Natural killer cell (primary cell): ENCODE measurements around the gene FCGR2B. TPM values are rescaled to one million over a fixed set of nuclear protein-coding genes. Genes with fewer than 3 reads are reported as not detected.

Experiments used
- ATAC-seq, 3 donors: fragments of 150-1000 bp in 2 of 3; fragments of 200-7000 bp in 1 of 3; cut with Tn5 transposase; 1 replicate in 1 of 3; 2 replicates in 2 of 3; pipeline ENCODE4 v1.10.0; 2021; ENCODE audit warnings: mild to moderate bottlenecking in 2 of 3, moderate library complexity in 2 of 3
- DNase-seq, 2 donors: peaks; one replicate each; pipeline versions ENCODE4 v3.0.0 to v3.0.0-alpha.2; 2013 to 2021; ENCODE audit warnings: mixed read lengths in 1 of 2
- H3K27ac ChIP-seq: one replicate; pipeline ENCODE4 v1.5.1; 2013; ENCODE audit warnings: mild to moderate bottlenecking, low read length
- H3K27me3 ChIP-seq: one replicate; pipeline ENCODE4 v1.6.1; 2013; ENCODE audit warnings: low read length; ENCODE audit not compliant: control insufficient read depth, insufficient read depth
- H3K36me3 ChIP-seq: one replicate; pipeline ENCODE4 v1.6.1; 2013; ENCODE audit warnings: low read length; ENCODE audit not compliant: control insufficient read depth, insufficient read depth
- H3K4me1 ChIP-seq: one replicate; pipeline ENCODE4 v1.6.1; 2013; ENCODE audit warnings: low read length; ENCODE audit not compliant: control insufficient read depth, insufficient read depth
- H3K4me3 ChIP-seq: one replicate; pipeline ENCODE4 v1.5.1; 2013; ENCODE audit warnings: low read length
- H3K9me3 ChIP-seq: one replicate; pipeline ENCODE4 v1.6.1; 2013; ENCODE audit warnings: low read length; ENCODE audit not compliant: control insufficient read depth, insufficient read depth
- H3K27ac Mint-ChIP-seq, 2 donors: one replicate each; pipeline ENCODE4 v1.8.0; 2022; ENCODE audit warnings: mild to moderate bottlenecking in 2 of 2, mixed read lengths in 2 of 2, moderate library complexity in 1 of 2
- H3K27me3 Mint-ChIP-seq, 2 donors: one replicate each; pipeline ENCODE4 v1.8.0; 2022; ENCODE audit warnings: low read depth in 2 of 2, mixed read lengths in 2 of 2
- H3K36me3 Mint-ChIP-seq: one replicate; pipeline ENCODE4 v1.8.0; 2022; ENCODE audit warnings: mixed read lengths
- H3K4me1 Mint-ChIP-seq, 2 donors: one replicate each; pipeline ENCODE4 v1.8.0; 2022; ENCODE audit warnings: mixed read lengths in 2 of 2
- H3K4me3 Mint-ChIP-seq: one replicate; pipeline ENCODE4 v1.8.0; 2022; ENCODE audit warnings: mild to moderate bottlenecking, moderate library complexity, mixed read lengths
- H3K9me3 Mint-ChIP-seq, 2 donors: one replicate each; pipeline ENCODE4 v1.8.0; 2022; ENCODE audit warnings: mixed read lengths in 2 of 2
- CTCF ChIP-seq: fragments of 200-600 bp; IDR thresholded peaks from one replicate; pipeline ENCODE4 v1.8.0; 2022; ENCODE audit warnings: antibody characterized with exemption
- WGBS: methylation state at CpG from one replicate; pipeline ENCODE4 v1.1.7; 2013; ENCODE audit warnings: missing lambda C conversion rate; ENCODE audit not compliant: insufficient coverage; 5-methylcytosine and 5-hydroxymethylcytosine counted together
- intact Hi-C: fragments of 100-400 bp; cut with micrococcal nuclease; formaldehyde crosslinking; loops from one replicate; pipeline ENCODE4 v1.14.2; 2022
- total RNA-seq, 4 donors: library from RNA; stranded (reverse); fragments of 120-200 nt in 1 of 4; gene quantifications; one replicate each; pipeline versions ENCODE4 v1.2.3 to v1.2.4, GENCODE V29; 2013 to 2022

FCGR2B gene
- total RNA-seq, 3 donors from 2014 or later (not counting 1 experiment from before 2014, with no cell fraction given), result 12.6 to 76.9 (median 17.0) TPM

GRCh38 chr1:161719325-161719611, 56.3 kb downstream of the FCGR2B start:
- ATAC-seq, result no peak
- Mint-ChIP-seq H3K9me3 (no peaks in the 10 kb centered on the region), H3K4me3 (no peak overlapping the region), H3K27me3 (peaks cover 0 to 8% of the 10 kb centered on the region in 2 donors), H3K36me3 (no peaks in the 10 kb centered on the region), H3K27ac (peak overlapping the region in 1 of 2 donors; percentile 31), H3K4me1 (peaks cover 17 to 39% of the 10 kb centered on the region in 2 donors)
- Histone ChIP-seq H3K4me3 (no peak overlapping the region), H3K36me3 (no peaks in the 10 kb centered on the region), H3K9me3 (no peaks in the 10 kb centered on the region), H3K27ac (no peak overlapping the region), H3K4me1 (peaks cover 7% of the 10 kb centered on the region), H3K27me3 (no peaks in the 10 kb centered on the region)
- intact Hi-C loops, result no loop called here
- no peak for TF ChIP-seq CTCF
- WGBS, result 100% methylated on average over 1 of the region's 1 CpG
- DNase-seq, result no peak

DNA sequence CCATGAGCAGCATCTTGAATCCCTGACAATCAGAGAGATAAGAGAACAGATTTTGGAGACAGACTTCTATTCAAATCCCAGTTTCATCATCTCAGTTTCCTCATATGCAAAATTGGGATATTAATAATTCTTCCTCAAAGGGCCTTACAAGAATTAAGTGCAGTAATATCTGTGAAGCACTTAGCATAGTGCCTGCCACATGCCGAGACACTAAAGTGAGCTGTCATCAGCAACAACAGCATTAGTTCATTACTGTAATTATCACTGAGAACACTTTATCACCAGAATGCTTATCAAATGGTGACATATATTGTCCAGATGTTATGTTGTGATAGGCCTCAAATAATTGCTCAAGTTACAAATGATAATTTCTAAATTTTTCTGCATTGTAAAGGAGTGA, 57.5 kb downstream of the FCGR2B start:
- Histone ChIP-seq H3K9me3 (no peaks in the 10 kb centered on the region), H3K27me3 (no peaks in the 10 kb centered on the region), H3K27ac (no peak overlapping the region), H3K4me1 (peaks cover 15% of the 10 kb centered on the region), H3K36me3 (no peaks in the 10 kb centered on the region), H3K4me3 (no peak overlapping the region)
- Mint-ChIP-seq H3K4me3 (no peak overlapping the region), H3K27ac (no peak overlapping the region), H3K9me3 (no peaks in the 10 kb centered on the region), H3K36me3 (no peaks in the 10 kb centered on the region), H3K27me3 (peaks cover 0 to 3% of the 10 kb centered on the region in 2 donors), H3K4me1 (peaks cover 26 to 49% of the 10 kb centered on the region in 2 donors)
- DNase-seq (no peak), ATAC-seq (no peak)
- TF ChIP-seq CTCF, result no peak
- 93% methylated on average over 1 of the region's 1 CpG for WGBS
- intact Hi-C loops, result loop anchor here (10.0 kb wide), 1 partner anchor 176 kb away; the partner anchor contains the start of gene FCGR3A

DNA sequence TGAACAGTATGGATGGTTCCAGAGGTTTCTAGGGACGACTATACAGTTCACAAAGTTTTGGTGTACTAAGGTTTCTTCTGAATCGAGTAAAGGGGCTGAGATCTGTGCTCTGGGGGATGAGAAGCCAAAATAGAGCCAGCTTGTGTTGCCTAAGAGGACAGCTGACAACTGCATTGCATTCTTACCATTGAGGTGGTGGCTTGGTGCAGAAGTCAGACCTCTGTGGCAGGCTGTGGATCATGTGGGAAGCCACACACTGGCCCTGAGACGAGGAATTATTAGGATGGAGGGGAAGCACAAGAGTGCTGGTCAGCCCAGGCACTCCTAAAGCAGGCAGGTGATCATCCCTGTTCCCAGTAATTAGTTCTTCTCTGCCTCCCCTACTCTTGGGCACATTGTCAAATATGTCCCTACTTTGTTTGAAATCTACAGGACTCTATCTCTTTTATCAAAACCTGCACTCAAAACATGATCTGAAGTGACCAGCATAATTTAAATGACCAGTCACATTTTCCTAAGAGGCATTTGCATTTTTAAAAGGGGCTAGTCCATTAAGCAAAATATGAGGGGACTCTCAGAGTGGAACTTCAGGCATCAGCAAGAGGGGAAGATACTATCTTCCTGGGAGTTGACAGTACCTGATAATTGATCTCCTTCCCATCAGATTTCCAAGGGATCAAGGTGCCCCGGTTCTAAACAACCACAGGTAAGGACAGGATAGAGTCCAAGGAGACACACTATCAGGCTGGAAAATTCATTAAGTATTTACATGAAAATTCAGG, 58.2 kb downstream of the FCGR2B start, which contains the start of gene FCRLB:
Gene FCRLB, plus strand, starts transcription at position 589 of the 782 bp plus-strand sequence. CDS start 1,129 bp downstream, outside the sequence.
- ATAC-seq (no peak), DNase-seq (no peak)
- no peak within 1 kb of the TSS for H3K27ac ChIP-seq
- TF ChIP-seq CTCF, result no peak
- H3K4me1 Mint-ChIP-seq, result peaks cover 33 to 57% of the 10 kb centered on the region in 2 donors
- H3K27me3 Mint-ChIP-seq, result peaks cover 0 to 3% of the 10 kb centered on the region in 2 donors
- 72% methylated on average over 3 of the region's 4 CpGs for WGBS
- H3K4me3 ChIP-seq, result no peak within 1 kb of the TSS
- peaks cover 22% of the 10 kb centered on the region for H3K4me1 ChIP-seq
- intact Hi-C loops, result loop anchor here (10.0 kb wide), 1 partner anchor 176 kb away; the partner anchor contains the start of gene FCGR3A
- H3K9me3 ChIP-seq, result no peaks in the 10 kb centered on the region
- H3K27ac Mint-ChIP-seq, result no peak within 1 kb of the TSS
- no peaks in the 10 kb centered on the region for H3K36me3 ChIP-seq
- H3K9me3 Mint-ChIP-seq, result no peaks in the 10 kb centered on the region
- no peaks in the 10 kb centered on the region for H3K27me3 ChIP-seq
- no peaks in the 10 kb centered on the region for H3K36me3 Mint-ChIP-seq
- H3K4me3 Mint-ChIP-seq, result no peak within 1 kb of the TSS
